Transverse colon (tissue), 4 donors: ENCODE results near the gene RSL24D1. TPM values are rescaled to one million over a fixed set of nuclear protein-coding genes. Genes with fewer than 3 reads are reported as not detected.
A peak's percentile ranks its signal among the peaks of the same experiment; 100 is the strongest.

ENCODE experiments used
- DNase-seq: peaks from one replicate; pipeline ENCODE4 v3.0.0-alpha.2; 2019
- H3K27ac ChIP-seq, 4 donors: fragments of 200-600 bp; sonication (generic); 2 replicates each; pipeline ENCODE4 v1.5.1; 2016 to 2018; ENCODE audit warnings: inconsistent platforms in 4 of 4
- H3K27me3 ChIP-seq: fragments of 200-600 bp; sonication (generic); 2 replicates; pipeline ENCODE4 v1.5.1; 2017; ENCODE audit warnings: inconsistent platforms
- H3K36me3 ChIP-seq, 4 donors: fragments of 200-600 bp; sonication (generic); 2 replicates each; pipeline ENCODE4 v1.5.1; 2017 to 2019; ENCODE audit warnings: inconsistent platforms in 4 of 4
- H3K4me1 ChIP-seq, 4 donors: fragments of 200-600 bp; sonication (generic); 2 replicates each; pipeline ENCODE4 v1.5.1; 2017 to 2020; ENCODE audit warnings: inconsistent platforms in 4 of 4
- H3K4me3 ChIP-seq, 4 donors: fragments of 200-600 bp; sonication (generic); 1 replicate in 1 of 4; 2 replicates in 3 of 4; pipeline versions ENCODE4 v1.5.1 to v1.6.1; 2017 to 2019; ENCODE audit warnings: inconsistent platforms in 4 of 4
- H3K9me3 ChIP-seq, 2 donors: fragments of 200-600 bp; sonication (generic); 2 replicates each; pipeline ENCODE4 v1.5.1; 2017 to 2019; ENCODE audit warnings: inconsistent platforms in 2 of 2
- CTCF ChIP-seq, 5 experiments: fragments of 200-600 bp in 3 of 5; fragments of 450-650 bp in 2 of 5; sonication (generic) in 3 of 5; IDR thresholded peaks; 1 replicate in 2 of 5; 2 replicates in 3 of 5; pipeline ENCODE4 v1.5.1; 2016 to 2017; ENCODE audit warnings: antibody characterized with exemption in 5 of 5, inconsistent platforms in 3 of 5, mild to moderate bottlenecking in 2 of 5, moderate library complexity in 1 of 5
- EP300 ChIP-seq: sonication (generic); formaldehyde crosslinking; IDR thresholded peaks from one replicate; pipeline ENCODE4 v1.6.1; 2017; ENCODE audit warnings: antibody characterized with exemption, low read depth
- POLR2A ChIP-seq: fragments of 450-650 bp; IDR thresholded peaks from one replicate; pipeline ENCODE4 v1.6.1; 2016; ENCODE audit warnings: antibody characterized with exemption, mild to moderate bottlenecking, moderate library complexity
- POLR2AphosphoS5 ChIP-seq, 3 donors: sonication (generic); formaldehyde crosslinking; IDR thresholded peaks; one replicate each; pipeline ENCODE4 v1.6.1; 2016; ENCODE audit warnings: antibody characterized with exemption in 3 of 3
- WGBS, 2 donors: methylation state at CpG; one replicate each; pipeline ENCODE4 v1.1.5; 2018; ENCODE audit warnings: low coverage in 1 of 2; 5-methylcytosine and 5-hydroxymethylcytosine counted together
- in situ Hi-C, 4 donors: fragments of 200-750 bp; cut with MboI; loops; one replicate each; pipeline versions ENCODE4 v1.15.0 to v1.15.1; 2017; ENCODE audit warnings: low sequenced_read_pairs in 3 of 4, low pct_ligation_motif_present in 1 of 4, low pct_unique_long_range_greater_than_20kb in 1 of 4
- intact Hi-C: fragments of 100-400 bp; cut with DNase I; formaldehyde crosslinking; loops from one replicate; pipeline ENCODE4 v1.15.1; 2023; ENCODE audit warnings: low total_unique reads
- total RNA-seq, 4 donors: library from RNA; depleted of rRNA; stranded (reverse); fragments of >200 nt; gene quantifications; one replicate each; pipeline ENCODE4 v1.1.0, GENCODE V29; 2016

RSL24D1 gene
- total RNA-seq, 4 donors from 2014 or later, result 10.1 to 65.3 (median 29.9) TPM

- Histone ChIP-seq H3K9me3 (no peaks in the 10 kb centered on the region), H3K4me3 (peak overlapping the region; percentile 39 to 96 (median 81)), H3K27ac (peak overlapping the region; percentile 90 to 98 (median 93)), H3K27me3 (no peaks in the 10 kb centered on the region), H3K4me1 (peaks cover 11 to 39% (median 20%) of the 10 kb centered on the region in 4 donors), H3K36me3 (peaks cover 0 to 2% (median 0%) of the 10 kb centered on the region in 4 donors)
- in situ Hi-C loops, result no loop called here
- 0 to 1% methylated on average over 5 to 10 of the region's 10 CpGs for whole genome bisulfite sequencing, 2 donors
- TF ChIP-seq CTCF (IDR thresholded peaks at IDR 0.05) (no peak), POLR2A (no peak), EP300 (no peak), POLR2AphosphoS5 (IDR thresholded peaks at IDR 0.05) (no peak)
- DNase-seq, result no peak
- intact Hi-C loops, result no loop called here
Measured at GRCh38 chr15:55197362-55197705, 593 bp upstream of the RSL24D1 start.

- in situ Hi-C loops (no loop called here), intact Hi-C loops (no loop called here)
- H3K27me3 ChIP-seq, result no peaks in the 10 kb centered on the region
- H3K27ac ChIP-seq, result peak overlapping the region; percentile 90 to 98 (median 93)
- no peak for DNase-seq
- peaks cover 11 to 39% (median 20%) of the 10 kb centered on the region in 4 donors for H3K4me1 ChIP-seq
- WGBS, 2 donors, result 1 to 2% methylated on average over 9 of the region's 9 CpGs
- TF ChIP-seq POLR2AphosphoS5 (IDR thresholded peaks at IDR 0.05) (no peak), CTCF (IDR thresholded peaks at IDR 0.05) (no peak), EP300 (no peak), POLR2A (no peak)
- no peaks in the 10 kb centered on the region for H3K9me3 ChIP-seq
- peak overlapping the region; percentile 47 to 96 (median 81) for H3K4me3 ChIP-seq
- H3K36me3 ChIP-seq, result peaks cover 0 to 15% (median 4%) of the 10 kb centered on the region in 4 donors
Measured at GRCh38 chr15:55195996-55196395, 745 bp downstream of the RSL24D1 start.

- H3K36me3 ChIP-seq, result peaks cover 0 to 27% (median 12%) of the 10 kb centered on the region in 4 donors
- no peaks in the 10 kb centered on the region for H3K27me3 ChIP-seq
- intact Hi-C loops (no loop called here), in situ Hi-C loops (no loop called here)
- H3K27ac ChIP-seq, result no peak overlapping the region
- TF ChIP-seq POLR2AphosphoS5 (IDR thresholded peaks at IDR 0.05) (no peak), CTCF (IDR thresholded peaks at IDR 0.05) (no peak), EP300 (no peak), POLR2A (no peak)
- peaks cover 11 to 39% (median 20%) of the 10 kb centered on the region in 4 donors for H3K4me1 ChIP-seq
- no peak overlapping the region for H3K4me3 ChIP-seq
- DNase-seq, result no peak
- H3K9me3 ChIP-seq, result no peaks in the 10 kb centered on the region
Measured at GRCh38 chr15:55194256-55194655, 2.5 kb downstream of the RSL24D1 start.

- H3K4me1 ChIP-seq, result no peaks in the 10 kb centered on the region
- WGBS, 2 donors, result 57 to 87% methylated on average over 1 of the region's 1 CpG
- in situ Hi-C loops (no loop called here), intact Hi-C loops (no loop called here)
- H3K9me3 ChIP-seq, result no peaks in the 10 kb centered on the region
- DNase-seq, result no peak
- H3K4me3 ChIP-seq, result no peak overlapping the region
- H3K27me3 ChIP-seq, result no peaks in the 10 kb centered on the region
- TF ChIP-seq POLR2A, result no peak
- TF ChIP-seq CTCF (IDR thresholded peaks at IDR 0.05), result no peak
- no peak for TF ChIP-seq EP300
- TF ChIP-seq POLR2AphosphoS5 (IDR thresholded peaks at IDR 0.05), result no peak
- no peak overlapping the region for H3K27ac ChIP-seq
- peaks cover 0 to 81% (median 18%) of the 10 kb centered on the region in 4 donors for H3K36me3 ChIP-seq
Measured at GRCh38 chr15:55186331-55186730, 10.4 kb downstream of the RSL24D1 start.
